T-helper 1 cell (primary cell): ENCODE results near the gene STX2.
"Not testable (repeated sequence)": the region's sequence is repeated elsewhere in the genome, so short reads cannot be mapped to it uniquely, and the experiment has no call there.

Experiments
- DNase-seq, 5 donors: peaks; one replicate each; pipeline ENCODE4 v3.0.0-alpha.2; 2012 to 2020

Gene STX2

DNA sequence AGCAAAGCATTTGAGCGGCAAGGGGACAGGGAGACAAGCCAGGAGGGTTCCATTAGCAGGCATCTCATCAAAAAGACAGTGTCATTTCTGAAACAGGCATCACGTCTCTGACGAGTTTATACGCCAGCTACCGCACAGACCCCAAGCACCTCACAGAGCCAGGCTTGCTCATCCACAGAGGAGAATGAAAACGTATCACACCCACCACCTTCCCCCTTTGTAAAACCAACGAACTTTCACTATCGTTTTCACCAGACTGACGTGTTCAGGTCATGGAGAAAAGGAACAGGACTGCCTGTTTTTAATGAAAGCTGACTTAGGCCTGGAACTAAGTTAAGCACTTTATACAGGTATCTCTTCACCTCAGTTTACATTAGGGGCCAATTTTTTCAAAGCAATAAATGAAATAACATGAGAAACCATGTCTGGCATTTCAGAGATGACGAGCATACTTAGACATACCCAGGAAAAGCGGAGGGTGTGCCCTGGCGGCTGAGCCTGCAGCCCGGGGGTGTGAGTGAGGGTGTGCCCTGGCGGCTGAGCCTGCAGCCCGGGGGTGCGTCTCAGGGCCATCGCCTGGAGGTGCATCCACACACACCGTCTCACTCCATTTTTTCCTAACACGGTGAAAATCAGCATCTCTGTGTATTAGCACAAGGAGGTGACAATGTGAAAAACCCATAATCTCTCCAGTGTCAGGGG is 41.9 kb downstream of the STX2 start:
- DNase-seq: peak in 3 of 5 donors; percentile 10 to 69 (median 20)

DNA sequence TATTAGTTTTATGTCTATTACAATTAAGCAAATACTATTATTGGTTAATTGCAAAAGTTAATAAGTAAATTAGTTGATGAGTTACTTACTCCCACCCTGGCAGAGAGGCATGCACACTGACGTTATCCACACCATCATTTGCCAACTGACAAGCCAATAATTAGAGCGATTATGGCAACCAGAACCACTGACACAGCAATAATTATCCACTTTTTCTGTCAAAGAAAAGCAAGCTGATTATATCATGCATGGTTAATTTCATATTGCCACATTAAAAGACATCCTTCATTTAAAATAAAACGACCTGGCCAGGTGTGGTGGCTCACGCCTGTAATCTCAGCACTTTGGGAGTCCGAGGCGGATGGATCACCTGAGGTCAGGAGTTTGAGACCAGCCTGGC is 43.1 kb downstream of the STX2 start:
- DNase-seq: no peak

DNA sequence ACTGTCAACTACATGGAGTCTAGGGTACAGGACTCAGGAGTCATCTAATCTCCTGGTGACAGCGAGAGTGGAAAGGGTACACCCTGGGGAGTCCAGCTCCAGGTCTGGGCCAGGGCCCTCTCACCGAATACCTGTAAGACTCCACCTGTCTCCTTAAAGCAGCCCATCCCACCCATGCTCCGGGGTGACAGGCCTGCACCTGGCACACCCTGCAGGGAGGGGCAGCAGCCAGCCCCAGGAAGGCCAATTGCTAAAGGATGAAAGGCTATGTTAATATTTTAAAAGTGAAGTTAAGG is 45.5 kb downstream of the STX2 start:
- DNase-seq: no peak

DNA sequence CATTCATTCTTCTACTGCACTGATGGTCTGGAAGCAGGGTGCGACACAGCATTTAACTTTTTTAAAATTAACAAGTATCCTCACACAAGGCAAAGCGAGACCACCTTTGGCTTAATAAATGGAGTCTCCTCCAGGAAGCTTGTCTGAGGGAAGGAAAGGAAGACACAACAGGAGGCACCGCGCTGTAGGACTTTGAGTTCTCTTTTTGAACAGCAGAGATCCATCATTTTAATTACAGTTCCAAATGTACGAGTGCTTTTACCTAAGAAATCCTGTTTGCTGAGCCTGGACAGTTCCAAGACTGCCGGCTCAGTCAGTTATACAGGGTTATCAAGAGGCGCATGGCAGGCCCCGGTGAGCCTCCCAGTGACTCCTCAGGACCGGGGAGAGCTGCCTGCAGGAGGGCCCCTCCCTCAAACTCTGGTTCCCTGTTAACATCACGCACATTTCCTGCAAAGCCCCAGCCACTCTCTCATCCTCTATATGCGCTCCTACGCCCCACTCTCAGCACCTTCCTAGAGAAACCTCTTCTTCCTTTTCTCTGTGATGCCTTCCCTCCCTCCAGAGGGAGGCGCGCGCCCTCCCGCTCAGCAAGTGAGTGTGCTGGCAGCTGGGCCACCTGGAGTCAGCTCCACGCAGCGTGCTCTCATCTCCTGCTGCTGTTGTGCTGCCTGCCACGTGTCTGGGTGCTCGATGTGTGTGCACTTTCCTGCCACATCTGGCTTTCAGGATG is 46.1 kb downstream of the STX2 start:
- no peak for DNase-seq

DNA sequence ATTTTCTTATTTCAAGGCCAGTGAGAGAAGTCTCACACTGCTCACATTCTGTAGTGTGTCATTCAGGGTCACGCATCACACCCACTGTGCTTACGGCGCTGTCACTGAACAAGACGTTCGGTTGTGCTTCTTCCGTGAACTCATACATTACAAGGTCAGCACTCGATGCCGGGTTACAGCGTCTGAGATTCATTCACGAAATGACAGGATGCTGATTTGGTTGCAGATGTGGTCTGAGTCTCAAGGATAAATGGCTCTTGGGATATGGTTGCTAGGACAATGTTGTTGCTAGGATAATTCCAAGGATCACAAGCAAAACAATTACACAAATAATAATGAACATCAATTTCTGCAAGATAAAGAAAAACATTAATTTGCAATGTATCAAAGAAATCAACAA is 47.4 kb downstream of the STX2 start:
- no peak for DNase-seq

DNA sequence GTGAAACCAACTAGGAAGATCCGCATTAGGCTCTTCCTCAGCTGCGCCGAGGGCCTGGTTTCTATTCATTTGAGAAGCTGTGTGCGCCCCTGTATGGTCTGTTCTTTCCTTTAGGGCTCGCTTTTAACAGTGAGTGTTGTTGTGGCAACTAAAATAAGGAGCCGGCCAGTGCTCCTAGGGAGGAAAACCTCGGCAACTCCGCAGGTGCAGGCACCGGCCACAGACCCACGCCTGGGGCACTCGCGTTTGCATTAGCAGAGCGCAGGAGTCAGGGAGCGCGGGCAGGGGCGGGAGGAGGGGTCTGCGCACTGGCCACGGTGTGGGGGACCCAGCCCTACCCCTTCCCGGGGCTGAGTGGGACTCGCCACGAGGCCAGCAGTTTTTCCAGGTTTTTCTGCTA is 50.5 kb downstream of the STX2 start:
- DNase-seq: no peak

DNA sequence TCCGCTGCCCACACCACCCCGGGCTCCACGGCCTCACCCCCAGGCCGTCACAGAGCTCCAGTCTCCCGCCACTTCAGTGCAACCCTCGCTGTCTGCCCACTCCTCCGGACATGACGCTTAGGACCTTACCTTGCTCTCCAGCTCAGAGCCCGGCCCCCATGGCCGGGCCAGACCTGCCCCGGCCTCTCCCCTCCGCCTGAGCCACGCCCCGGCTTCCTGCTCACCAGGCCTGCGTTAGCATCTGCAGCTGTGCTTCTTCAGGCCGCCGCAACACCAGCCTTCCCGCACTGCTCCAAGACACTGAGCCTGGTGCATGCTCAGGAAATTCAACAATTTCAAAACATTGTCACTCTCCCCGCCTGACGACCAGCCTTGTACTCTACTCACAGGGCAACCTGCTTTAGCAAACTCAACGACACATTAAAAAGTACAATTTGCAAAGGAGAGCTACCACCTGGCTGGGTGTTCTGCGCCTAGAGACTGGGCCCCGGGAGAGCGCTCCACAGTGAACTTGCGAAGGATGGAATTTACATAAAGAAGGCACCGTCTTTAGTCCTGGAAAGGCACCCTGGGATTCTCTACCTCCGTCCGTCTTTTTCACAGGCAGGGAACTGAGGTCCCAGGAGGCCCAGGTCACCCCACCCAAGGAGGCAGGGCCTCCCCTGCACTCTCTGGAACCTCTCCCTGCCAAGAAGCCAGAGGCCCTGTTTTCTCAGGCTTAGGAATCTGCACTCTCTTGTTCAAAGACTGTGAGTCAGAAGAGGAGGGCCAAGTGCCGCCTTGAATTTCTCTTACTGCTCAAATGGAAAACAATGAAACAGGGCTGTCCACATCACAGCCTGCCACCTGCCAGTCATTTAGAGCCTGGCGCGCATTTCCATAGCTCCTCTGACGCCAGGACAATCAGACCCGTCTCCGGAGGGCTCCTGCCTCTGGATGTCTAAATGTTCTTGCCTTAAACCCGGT is 51.3 kb downstream of the STX2 start:
- no peak for DNase-seq

DNA sequence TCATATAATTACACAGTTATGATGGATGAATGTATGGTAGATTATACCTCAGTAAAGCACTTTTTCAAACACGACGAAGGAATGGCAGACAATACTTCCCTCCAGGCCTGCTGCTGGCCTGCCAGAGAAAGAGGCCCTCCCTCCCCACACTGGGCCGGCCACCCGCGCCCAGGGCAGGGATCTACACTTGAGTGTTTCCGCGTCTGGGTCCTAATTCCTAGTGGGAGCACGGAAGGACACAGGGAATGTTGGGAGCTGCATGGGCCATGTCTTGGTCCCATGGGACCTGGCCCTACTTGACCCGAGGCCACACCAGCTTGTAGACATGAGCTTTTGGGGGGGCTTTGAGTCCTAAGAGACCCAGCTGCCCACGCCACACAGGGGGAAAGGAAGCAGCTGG is 52.0 kb downstream of the STX2 start:
- no peak for DNase-seq

DNA sequence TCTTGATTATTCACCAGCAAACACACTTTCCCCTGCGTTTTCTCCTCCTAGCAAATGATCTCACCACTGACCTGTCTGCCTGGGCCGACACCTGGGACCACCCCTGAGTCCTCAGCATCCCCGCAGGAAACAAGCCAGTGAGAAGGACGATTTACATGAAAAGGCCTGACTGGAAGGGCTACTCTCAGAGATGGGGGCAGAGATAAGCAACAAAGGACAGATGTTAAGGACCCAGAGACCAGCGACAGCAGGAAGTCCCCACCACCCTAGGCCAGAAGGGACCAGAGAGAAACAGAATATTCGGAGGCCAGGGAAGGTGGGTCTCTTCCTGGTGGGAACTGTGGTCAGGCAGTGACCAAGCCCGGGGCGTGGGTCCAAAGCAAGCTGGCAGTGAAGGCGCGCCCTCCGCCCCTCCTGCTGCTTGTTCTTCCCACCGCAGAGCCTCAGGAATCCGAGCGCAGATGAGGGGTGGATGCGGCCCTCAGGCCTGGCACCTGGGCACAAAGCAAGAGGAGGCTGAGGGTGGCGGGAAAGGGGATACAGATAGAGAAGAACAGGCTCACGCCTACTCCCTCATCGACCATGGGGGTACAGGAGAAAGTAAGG is 55.8 kb downstream of the STX2 start:
- DNase-seq: no peak

DNA sequence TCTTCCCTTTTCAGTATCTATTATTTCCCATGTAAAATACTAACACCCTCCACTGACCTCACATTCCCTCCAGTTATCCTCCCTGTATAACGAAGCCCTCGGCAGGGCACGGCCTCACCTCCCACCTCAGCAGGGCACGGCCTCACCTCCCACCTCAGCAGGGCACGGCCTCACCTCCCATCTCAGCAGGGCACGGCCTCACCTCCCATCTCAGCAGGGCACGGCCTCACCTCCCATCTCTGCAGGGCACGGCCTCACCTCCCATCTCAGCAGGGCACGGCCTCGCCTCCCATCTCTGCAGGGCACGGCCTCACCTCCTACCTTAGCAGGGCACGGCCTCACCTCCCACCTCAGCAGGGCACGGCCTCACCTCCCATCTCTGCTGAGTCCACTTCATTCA is 56.8 kb downstream of the STX2 start:
- DNase-seq: not testable (repeated sequence)

DNA sequence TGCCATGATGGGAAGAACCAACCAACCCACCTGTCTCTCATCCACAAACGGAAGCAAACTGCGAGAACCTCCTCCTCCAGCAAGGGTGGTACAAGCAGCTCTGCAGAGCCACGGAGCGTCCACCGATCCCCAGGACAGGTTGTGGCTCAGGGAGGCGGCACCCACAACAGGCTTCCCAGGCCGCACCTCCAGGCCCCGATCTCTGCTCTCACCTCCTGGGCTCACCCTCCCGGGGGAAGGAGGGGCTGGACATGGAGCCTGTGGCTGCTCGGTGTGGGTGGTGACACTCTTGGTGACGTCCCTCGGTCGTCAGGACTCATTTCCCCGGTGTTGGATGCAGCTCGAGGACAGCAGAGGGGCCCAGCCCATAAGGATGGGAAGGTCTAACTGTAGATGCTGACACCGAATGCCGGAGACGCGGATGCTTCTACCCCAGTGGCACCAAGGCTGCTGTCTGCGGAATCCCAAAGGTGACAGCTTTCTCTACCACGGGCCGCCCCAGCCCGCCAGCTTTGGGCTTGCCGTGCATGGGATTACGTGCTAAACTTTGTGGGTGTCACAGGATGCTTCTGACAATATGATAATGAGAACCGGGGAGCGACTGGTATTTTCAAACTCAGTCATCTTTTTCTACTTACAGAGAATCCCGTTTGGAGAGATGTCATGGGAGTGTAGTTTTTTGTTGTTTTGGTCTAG is 58.0 kb downstream of the STX2 start:
- DNase-seq: no peak

DNA sequence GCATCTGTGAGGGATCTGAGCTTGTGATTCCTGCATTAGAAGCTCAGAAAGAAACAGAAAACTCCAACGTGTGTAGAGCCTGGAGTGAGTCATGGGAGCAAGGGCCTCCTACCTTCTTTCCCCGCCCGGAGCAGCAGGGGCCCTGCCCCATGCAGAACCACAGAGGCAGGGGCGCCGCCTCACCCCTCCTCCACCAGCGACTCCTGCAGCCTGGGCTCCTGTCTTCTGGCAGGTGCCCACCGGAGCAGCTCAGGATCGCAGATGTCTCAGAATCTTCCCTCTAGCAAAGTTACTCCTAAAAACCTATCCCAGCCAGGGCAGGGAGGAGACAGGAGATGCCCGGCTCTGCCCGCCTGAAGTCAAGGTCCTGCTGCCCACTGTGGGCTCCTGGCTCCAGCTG is 58.7 kb downstream of the STX2 start:
- no peak for DNase-seq

DNA sequence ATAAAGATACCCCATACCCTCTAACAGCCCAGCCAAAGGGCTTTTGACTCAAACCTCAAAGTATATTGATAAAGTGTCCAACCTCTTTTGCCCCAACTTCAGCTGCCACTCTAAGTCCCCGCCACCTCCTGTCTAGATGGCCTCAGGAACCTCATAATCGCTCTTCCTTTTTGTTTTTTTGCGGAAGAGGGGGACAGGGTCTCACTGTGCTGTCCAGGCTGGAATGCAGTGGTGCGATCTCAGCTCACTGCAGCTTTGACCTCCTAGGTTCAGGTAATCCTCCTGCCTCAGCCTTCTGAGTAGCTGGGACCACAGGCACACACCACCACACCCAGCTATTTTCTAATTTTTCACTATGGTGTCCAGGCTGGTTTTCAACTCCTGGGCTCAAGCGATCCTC is 60.3 kb downstream of the STX2 start:
- DNase-seq: no peak

DNA sequence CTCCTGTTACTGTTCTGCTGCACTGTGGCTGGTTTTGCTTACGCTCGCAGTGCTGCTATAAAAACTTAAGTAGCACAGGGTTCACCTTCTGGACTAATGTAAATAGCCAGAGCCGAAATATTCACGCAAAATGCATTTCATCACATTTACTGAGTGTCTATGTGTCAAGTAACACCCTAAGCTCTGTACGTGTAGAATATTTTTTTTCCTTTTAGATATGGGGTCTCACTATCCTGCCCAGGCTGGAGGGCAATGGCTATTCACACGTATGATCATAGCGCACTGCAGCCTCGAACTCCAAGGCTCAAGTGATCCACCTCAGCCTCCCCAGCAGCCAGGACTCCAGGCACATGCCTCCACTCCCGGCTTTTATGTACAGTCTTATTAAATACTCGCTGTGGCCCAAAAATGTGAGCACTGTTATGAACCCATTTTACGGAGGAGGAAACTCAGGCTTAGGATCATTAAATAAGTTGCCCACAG is 62.2 kb downstream of the STX2 start:
- no peak for DNase-seq

DNA sequence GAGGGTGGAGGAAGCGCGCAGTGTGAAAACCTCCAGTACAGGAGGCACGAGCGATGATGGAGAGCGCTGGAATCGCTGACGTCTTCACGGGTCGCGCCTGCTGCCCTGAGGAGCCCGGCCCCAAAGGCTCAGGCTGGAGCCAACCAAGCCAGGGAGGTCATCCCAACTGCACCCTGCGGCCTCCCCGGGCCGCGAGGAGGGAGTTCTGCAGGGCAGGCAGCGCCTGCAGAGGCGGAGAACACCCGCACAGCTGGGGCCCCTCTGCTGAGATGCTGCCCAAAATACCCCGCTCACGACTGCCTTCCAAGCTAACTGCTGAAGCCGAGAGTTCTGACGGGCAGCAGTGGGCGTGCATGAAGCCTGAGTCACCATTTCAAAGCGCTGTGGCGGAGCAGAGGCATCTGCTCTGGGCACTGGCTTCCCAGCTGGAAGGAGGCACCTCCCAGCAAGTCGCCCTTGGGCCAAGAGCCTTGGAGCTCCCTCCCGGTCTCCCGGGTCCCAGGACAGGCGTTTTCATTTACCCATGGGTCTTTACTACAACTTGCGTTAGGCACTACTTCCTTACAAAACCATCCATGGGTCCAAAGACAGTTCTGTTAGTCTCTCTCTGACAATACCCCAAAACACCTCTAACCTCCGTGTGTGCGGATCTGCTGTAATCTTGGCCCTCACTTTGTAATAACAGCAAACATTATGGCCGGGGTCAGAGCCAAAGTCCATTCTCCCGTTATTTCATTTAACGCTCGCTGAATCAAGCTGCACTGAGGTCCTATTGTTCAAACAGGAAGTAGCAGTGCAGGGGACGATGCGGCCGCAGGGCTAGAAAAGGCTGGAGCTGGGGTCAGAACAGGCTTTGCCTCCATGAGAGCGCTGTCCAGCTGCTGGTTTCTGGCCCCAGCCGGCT is 62.8 kb downstream of the STX2 start:
- peak in 1 of 5 donors; percentile 15 for DNase-seq

DNA sequence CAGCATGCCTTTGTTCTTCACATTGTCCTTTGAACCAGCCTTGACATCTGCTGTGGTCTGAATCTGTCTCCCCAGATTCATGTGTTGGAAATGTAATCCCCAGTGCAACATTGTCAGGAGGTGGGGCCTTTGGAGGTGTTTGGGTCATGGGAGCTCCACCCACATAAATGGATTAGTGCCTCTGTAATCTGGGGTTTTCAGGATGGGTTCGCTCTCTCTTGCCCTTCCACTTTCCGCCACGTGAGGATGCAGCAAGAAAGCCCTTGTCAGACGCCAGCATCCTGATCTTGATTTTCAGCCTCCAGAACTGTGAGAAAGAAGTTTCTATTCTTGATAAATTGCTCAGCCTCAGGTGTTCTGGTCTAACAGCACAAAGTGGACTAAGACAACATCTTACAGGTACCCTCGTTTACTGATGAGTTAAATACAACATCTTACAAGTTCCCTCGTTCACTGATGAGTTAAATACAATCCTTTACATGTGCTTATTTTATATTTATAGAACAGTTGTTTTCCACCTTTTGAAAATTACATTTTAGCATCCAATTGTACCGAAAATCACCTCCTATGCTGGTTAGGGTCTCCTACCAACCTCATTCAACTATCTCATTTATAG is 68.5 kb downstream of the STX2 start:
- no peak for DNase-seq

DNA sequence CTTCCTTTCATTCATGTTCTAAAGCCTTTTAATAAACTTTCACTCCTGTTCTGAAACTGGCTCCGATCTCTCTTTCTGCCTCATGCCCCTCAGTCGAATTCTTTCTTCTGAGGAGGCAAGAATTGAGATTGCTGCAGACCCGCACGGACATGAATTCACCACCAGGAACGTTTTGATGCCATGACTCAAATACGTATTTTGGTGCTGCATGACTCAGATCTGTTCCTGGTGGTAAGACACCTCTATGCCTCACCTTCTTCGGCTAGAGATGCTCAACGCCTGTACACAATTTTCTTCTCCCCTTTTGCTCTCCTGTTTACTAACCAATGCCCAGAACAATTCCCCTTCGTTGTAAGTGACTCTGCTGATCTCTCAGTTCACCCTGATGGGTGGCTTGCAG is 70.9 kb downstream of the STX2 start:
- DNase-seq: peak in 1 of 5 donors; percentile 8

DNA sequence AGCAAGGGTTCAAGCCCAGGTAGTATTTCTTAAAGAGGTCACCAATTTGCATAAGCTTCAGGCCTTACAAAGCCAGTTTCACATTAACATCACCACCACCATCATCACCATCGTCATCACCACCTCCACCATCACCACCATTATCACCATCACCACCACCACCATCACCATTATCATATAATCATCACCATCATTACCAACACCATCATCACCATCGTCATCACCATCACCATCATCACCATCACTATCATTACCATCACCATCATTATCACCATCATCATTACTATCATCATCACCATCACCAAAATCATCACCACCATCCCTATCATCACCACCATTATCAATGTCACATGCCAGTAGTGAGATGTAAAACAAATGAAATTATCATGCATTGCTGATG is 72.6 kb downstream of the STX2 start:
- DNase-seq: no peak

DNA sequence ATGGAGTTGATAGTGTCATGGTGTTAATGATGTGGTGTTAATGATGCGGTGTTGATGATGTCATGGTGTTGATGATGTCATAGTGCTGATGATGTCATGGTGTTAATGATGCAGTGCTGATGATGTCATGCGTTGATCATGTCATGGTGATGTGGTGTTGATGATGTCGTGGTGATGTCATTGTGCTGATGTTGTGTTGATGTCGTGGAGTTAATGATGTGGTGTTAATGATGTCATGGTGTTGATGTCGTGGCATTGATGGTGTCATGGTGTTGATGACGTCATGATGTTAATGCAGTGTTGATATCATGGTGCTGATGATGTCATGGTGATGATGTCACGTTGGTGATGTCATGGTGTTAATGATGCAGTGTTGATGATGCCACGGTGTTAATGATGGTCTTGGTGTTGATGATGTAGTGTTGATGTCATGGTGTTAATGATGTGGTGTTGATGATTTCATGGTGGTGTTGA is 73.8 kb downstream of the STX2 start:
- DNase-seq: peak in 2 of 5 donors; percentile 4 to 8

DNA sequence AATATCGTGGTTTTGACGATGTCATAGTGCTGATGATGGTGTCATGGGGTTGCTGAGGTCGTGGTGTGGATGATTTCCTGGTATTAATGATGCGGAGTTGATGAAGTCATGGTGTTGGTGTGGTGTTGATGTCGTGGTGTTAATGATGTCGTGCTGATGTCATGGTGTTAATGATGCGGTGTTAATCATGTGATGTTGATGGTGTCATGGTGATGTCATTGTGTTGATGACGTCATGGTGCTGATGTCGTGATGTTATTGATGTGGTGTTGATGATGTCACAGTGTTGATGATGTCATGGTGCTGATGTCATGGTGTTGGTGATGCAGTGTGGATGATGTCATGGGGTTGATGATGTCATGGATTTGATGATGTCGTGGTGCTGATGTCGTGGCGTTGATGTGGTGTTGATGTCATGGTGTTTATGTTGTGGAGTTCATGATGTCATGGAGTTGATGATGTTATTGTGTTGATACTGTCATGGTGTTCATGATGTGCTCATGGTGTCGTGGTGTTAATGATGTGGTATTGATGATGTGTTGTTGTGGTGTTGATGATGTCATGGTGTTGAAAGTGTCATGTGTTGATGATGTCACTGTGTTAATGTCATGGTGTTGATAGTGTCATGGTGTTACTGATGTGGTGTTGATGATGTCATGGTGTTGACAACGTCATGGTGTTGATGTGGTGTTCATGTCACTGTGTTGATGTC is 74.4 kb downstream of the STX2 start:
- peak in 2 of 5 donors; percentile 29 to 33 for DNase-seq
